AG09319 (cell line): ENCODE data around the gene HNF1B.
"Not testable (repeated sequence)": the region's sequence is repeated elsewhere in the genome, so short reads cannot be mapped to it uniquely, and the experiment has no call there.

Source experiments
- DNase-seq: peaks from one replicate; pipeline ENCODE4 v3.0.0-alpha.2; 2010; ENCODE audit warnings: low read depth; ENCODE audit errors: extremely low read depth
- TF ChIP-seq, protein P1 (sequence below): IDR thresholded peaks from 2 replicates; pipeline ENCODE4 v1.5.1; 2011; ENCODE audit warnings: low read depth, mild to moderate bottlenecking, inconsistent platforms, low read length, moderate library complexity

Gene HNF1B

DNA sequence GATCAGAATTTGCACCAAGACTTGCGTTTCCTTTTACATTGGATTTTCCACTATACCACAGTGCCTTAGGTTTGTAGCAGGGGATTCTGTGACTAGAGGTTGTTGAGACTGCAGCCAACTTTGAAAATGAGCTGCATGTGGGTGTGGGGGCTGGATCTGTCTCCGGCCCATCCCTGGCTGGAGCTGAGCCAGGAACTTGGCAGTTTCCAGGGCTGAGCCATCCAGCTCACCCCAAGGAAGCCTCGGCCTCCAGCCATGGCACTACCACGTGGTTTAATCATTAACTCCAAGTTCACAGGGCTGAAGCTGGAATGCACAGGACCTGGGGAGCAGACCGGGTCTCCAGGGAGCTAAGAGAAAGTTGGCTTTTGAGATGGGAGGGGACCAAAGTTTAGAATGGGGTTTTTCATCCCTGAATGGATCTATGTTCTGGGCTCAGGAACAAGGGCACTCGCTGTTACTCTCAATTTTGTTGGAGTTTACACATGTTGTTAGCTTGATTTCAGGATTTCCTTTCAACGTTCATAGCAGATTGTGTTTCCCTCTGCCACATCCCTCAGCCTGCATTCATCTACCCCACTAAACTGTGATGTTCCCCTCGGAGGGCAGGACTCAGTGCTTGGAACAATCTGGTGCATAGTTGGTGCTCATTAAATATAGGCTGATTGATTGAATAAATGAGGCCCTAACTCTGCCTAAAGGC is 42.3 kb upstream of the HNF1B start:
- TF ChIP-seq, protein P1, sequence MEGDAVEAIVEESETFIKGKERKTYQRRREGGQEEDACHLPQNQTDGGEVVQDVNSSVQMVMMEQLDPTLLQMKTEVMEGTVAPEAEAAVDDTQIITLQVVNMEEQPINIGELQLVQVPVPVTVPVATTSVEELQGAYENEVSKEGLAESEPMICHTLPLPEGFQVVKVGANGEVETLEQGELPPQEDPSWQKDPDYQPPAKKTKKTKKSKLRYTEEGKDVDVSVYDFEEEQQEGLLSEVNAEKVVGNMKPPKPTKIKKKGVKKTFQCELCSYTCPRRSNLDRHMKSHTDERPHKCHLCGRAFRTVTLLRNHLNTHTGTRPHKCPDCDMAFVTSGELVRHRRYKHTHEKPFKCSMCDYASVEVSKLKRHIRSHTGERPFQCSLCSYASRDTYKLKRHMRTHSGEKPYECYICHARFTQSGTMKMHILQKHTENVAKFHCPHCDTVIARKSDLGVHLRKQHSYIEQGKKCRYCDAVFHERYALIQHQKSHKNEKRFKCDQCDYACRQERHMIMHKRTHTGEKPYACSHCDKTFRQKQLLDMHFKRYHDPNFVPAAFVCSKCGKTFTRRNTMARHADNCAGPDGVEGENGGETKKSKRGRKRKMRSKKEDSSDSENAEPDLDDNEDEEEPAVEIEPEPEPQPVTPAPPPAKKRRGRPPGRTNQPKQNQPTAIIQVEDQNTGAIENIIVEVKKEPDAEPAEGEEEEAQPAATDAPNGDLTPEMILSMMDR = no peak
- peak; percentile 8 for DNase-seq

DNA sequence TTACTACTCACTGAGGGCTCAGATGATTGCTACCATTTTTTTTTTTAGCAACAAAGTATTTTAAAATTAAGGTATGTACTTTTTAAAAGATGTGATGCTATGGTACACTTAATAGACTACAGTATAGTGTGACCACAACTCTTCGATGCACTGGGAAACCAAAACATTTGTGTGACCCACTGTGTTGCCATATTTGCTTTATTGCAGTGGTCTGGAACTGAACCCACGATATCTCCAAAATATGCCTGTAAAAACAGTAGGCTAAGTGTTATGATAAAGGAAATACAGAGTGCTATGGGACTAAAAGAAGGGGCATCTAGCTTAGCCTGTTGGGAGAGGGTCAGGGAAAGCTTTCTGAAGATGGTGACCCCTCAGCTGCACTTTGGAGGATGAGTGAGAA is 41.6 kb upstream of the HNF1B start:
- TF ChIP-seq, protein P1 = no peak
- DNase-seq = no peak

DNA sequence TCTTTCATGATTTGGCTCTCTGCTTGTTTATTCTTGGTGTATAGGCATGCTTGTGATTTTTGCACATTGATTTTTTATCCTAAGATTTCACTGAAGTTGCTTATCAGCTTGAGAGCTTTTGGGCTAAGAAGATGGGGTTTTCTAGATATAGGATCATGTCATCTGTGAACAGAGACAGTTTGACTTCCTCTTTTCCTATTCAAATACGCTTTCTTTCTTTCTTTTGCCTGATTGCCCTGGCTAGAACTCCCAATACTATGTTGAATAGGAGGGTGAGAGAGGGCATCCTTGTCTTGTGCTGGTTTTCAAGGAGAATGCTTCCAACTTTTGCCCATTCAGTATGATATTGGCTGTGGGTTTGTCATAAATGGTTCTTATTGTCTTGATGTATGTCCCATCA is 37.6 kb upstream of the HNF1B start:
- not testable (repeated sequence) for DNase-seq

DNA sequence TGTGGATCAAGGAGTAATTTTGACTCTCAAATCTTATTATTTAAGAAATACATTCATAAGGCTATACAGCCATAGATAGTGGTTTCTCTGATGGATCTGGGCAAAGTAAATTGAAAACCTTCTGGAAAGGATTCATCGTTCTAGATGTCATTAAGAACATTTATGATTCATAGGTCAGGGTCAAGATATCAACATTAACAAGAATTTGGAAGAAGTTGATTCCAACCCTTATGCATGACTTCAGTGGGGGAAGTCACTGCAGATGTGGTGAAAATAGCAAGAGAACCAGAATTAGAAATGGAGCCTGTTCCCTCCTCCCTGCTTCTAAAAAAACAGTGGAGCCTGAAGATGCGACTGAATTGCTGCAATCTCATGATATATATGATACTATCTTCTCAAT is 36.6 kb upstream of the HNF1B start:
- no peak for DNase-seq
- TF ChIP-seq, protein P1 = no peak

DNA sequence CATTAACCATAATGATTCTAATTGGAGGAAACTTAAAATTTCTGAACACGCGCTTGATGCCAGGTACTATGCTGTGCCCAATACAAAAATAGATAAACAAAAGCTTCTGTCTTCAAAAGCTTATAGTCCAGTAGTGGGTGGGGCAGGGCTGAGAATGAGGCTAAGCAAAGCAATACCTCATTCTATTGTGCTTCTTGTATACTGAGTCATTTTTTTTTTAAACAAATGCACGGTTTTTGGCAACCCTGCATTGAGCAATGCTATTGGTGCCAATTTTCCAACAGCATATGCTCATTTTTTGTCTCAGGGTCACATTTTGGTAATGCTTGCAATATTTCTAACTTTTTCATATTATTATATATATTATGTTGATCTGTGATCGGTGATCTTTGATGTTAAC is 34.7 kb upstream of the HNF1B start:
- TF ChIP-seq, protein P1 = no peak
- peak; percentile 57 for DNase-seq

DNA sequence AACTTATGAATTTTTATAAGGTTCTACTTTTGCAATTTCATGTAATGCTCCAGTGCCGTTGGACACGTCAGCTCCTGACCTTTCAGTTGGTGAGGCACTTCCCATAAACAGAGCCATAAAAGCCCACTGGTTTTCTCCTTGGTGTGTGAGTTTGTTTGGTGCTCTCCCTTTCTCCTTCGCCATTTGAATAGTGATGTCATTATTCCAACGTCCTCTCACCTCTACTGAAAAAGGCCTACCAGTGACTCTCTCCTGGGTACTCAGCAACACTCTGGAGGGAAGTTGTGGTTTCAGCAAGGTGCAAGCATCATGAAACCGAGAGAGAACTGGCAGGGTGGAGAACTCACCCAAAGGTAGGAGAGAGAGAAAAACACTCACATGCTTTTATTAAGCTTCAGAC is 29.6 kb upstream of the HNF1B start:
- TF ChIP-seq, protein P1 = no peak
- no peak for DNase-seq

DNA sequence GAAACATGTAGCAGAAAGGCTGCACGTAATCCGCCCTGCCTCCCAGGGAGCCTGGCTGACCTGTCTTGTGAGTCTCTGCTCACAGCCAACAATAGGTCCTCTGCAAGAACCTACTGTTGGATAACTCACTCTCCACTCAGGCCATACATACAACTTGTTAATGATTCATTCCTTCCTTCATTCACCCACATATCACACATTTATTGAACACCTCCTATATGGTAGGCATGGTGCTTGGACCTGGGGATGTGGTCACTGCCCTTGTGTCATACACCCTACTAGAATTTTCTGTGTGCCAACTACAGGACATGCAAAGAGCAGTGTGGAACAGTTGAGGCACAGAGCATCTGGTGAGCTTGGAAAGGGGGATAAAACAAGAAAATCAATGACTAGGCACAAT is 28.1 kb upstream of the HNF1B start:
- DNase-seq = no peak
- TF ChIP-seq, protein P1 = no peak
